ENCODE results near the gene KCND1.

KCND1 gene

DNA sequence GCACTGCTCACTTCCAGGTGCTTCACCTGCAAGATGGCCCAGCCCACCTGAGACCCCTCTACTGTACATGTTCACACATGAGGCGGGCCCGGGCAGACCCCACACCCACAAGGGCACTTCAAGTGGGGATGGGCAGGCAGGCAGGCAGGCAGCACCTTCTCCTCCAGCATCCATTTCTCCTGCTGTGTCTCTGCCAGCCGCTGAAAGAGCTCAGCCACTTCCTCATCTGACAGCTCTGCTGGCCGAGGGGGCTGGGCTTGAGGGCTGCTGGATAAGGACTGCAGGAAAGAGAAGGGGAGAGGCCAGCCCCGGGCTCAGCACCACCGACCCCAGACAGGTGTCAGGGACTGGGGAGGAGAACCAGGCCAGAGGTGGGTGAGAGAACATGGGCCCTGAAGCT lies 4.4 kb upstream of the KCND1 start:
- Histone ChIP-seq H3K79me2 (ENCODE audit: low read length) (no peaks in the 10 kb centered on the region), H3K4me1 (ENCODE audit: low read length) (no peaks in the 10 kb centered on the region), H3K27me3 (replicated peaks; ENCODE audit: insufficient read depth, low read length) (no peaks in the 10 kb centered on the region), H3K4me2 (ENCODE audit: low read depth, low read length) (no peak overlapping the region), H3K9ac (ENCODE audit: low read length) (no peak overlapping the region), H3K9me3 (replicated peaks; ENCODE audit: insufficient read depth, low read length) (no peaks in the 10 kb centered on the region), H3K36me3 (replicated peaks; ENCODE audit: insufficient read depth, low read length) (no peaks in the 10 kb centered on the region), H4K20me1 (ENCODE audit: insufficient read depth, low read length) (no peaks in the 10 kb centered on the region), H2AFZ (ENCODE audit: low read length) (no peak overlapping the region), H3K9me2 (replicated peaks; ENCODE audit: insufficient read depth, low read length) (no peaks in the 10 kb centered on the region), H3F3A (ENCODE audit: insufficient read depth, low read length) (no peaks in the 10 kb centered on the region), H3K27ac (ENCODE audit: low read length) (no peak overlapping the region), H3K4me3 (ENCODE audit: low read length) (no peak overlapping the region)
- no peak for DNase-seq
- TF ChIP-seq EZH2phosphoT487 (IDR thresholded peaks at IDR 0.05; ENCODE audit: low read length) (no peak), CTCF (IDR thresholded peaks at IDR 0.05; ENCODE audit: low read length) (no peak), EZH2 (optimal IDR thresholded peaks at IDR 0.05; ENCODE audit: low read depth, low read length) (no peak)

GRCh38 chrX:48975541-48975940 lies 3.9 kb upstream of the KCND1 start:
- no peaks in the 10 kb centered on the region for H3K36me3 ChIP-seq (replicated peaks; ENCODE audit: insufficient read depth, low read length)
- no peaks in the 10 kb centered on the region for H3K79me2 ChIP-seq (ENCODE audit: low read length)
- no peak overlapping the region for H3K4me3 ChIP-seq (ENCODE audit: low read length)
- TF ChIP-seq CTCF (IDR thresholded peaks at IDR 0.05; ENCODE audit: low read length): no peak
- TF ChIP-seq EZH2phosphoT487 (IDR thresholded peaks at IDR 0.05; ENCODE audit: low read length): no peak
- no peak for TF ChIP-seq EZH2 (optimal IDR thresholded peaks at IDR 0.05; ENCODE audit: low read depth, low read length)
- no peak overlapping the region for H3K4me2 ChIP-seq (ENCODE audit: low read depth, low read length)
- no peaks in the 10 kb centered on the region for H3K27me3 ChIP-seq (replicated peaks; ENCODE audit: insufficient read depth, low read length)
- H3F3A ChIP-seq (ENCODE audit: insufficient read depth, low read length): no peaks in the 10 kb centered on the region
- no peaks in the 10 kb centered on the region for H3K4me1 ChIP-seq (ENCODE audit: low read length)
- no peak overlapping the region for H3K27ac ChIP-seq (ENCODE audit: low read length)
- H4K20me1 ChIP-seq (ENCODE audit: insufficient read depth, low read length): no peaks in the 10 kb centered on the region
- DNase-seq: no peak
- no peaks in the 10 kb centered on the region for H3K9me3 ChIP-seq (replicated peaks; ENCODE audit: insufficient read depth, low read length)
- H3K9me2 ChIP-seq (replicated peaks; ENCODE audit: insufficient read depth, low read length): no peaks in the 10 kb centered on the region
- H3K9ac ChIP-seq (ENCODE audit: low read length): no peak overlapping the region
- H2AFZ ChIP-seq (ENCODE audit: low read length): no peak overlapping the region

- no peaks in the 10 kb centered on the region for H3K27me3 ChIP-seq (replicated peaks; ENCODE audit: insufficient read depth, low read length)
- no peak for DNase-seq
- no peaks in the 10 kb centered on the region for H3K9me2 ChIP-seq (replicated peaks; ENCODE audit: insufficient read depth, low read length)
- H3K4me2 ChIP-seq (ENCODE audit: low read depth, low read length): no peak overlapping the region
- TF ChIP-seq EZH2 (optimal IDR thresholded peaks at IDR 0.05; ENCODE audit: low read depth, low read length) (no peak), EZH2phosphoT487 (IDR thresholded peaks at IDR 0.05; ENCODE audit: low read length) (no peak), CTCF (IDR thresholded peaks at IDR 0.05; ENCODE audit: low read length) (no peak)
- no peak overlapping the region for H2AFZ ChIP-seq (ENCODE audit: low read length)
- no peaks in the 10 kb centered on the region for H3K4me1 ChIP-seq (ENCODE audit: low read length)
- no peak overlapping the region for H3K27ac ChIP-seq (ENCODE audit: low read length)
- no peaks in the 10 kb centered on the region for H3K79me2 ChIP-seq (ENCODE audit: low read length)
- H3F3A ChIP-seq (ENCODE audit: insufficient read depth, low read length): no peaks in the 10 kb centered on the region
- H3K9ac ChIP-seq (ENCODE audit: low read length): no peak overlapping the region
- no peaks in the 10 kb centered on the region for H4K20me1 ChIP-seq (ENCODE audit: insufficient read depth, low read length)
- H3K4me3 ChIP-seq (ENCODE audit: low read length): no peak overlapping the region
- H3K36me3 ChIP-seq (replicated peaks; ENCODE audit: insufficient read depth, low read length): no peaks in the 10 kb centered on the region
- H3K9me3 ChIP-seq (replicated peaks; ENCODE audit: insufficient read depth, low read length): no peaks in the 10 kb centered on the region
Observed at GRCh38 chrX:48975041-48975440, 3.4 kb upstream of the KCND1 start.

All from MM.1S (cell line).